Adrenal gland (tissue), 5 donors: ENCODE data around the gene GPR153.

Source experiments
- CTCF ChIP-seq, 6 experiments: fragments of 450-650 bp in 4 of 6; fragments of 200-600 bp in 2 of 6; sonication (generic) in 1 of 6; IDR thresholded peaks; 1 replicate in 5 of 6; 2 replicates in 1 of 6; pipeline versions ENCODE4 v1.5.1 to v1.8.0; 2016 to 2021; ENCODE audit warnings: antibody characterized with exemption in 6 of 6, mild to moderate bottlenecking in 2 of 6, moderate library complexity in 1 of 6
- POLR2A ChIP-seq, 2 donors: fragments of 450-650 bp; IDR thresholded peaks; one replicate each; pipeline ENCODE4 v1.6.1; 2017; ENCODE audit warnings: antibody characterized with exemption in 2 of 2, mild to moderate bottlenecking in 2 of 2, moderate library complexity in 1 of 2
- donor health status: DM: no; HTN: no; CAD: no.

GRCh38 chr1:6294080-6294889 lies 33.4 kb upstream of the GPR153 start:
- TF ChIP-seq CTCF (IDR thresholded peaks at IDR 0.05) (no peak), POLR2A (IDR thresholded peaks at IDR 0.05) (no peak)
